OCI-LY1 (cell line): ENCODE measurements around the gene MRPL24.

Experiments
- EZH2 ChIP-seq: fragments of 200-600 bp; sonication (generic), shearing (Covaris generic); IDR thresholded peaks from 2 replicates; pipeline ENCODE4 v1.8.0; 2017; ENCODE audit warnings: borderline replicate concordance, mixed run types, mild to moderate bottlenecking, antibody characterized with exemption, low read length, moderate library complexity, mixed read lengths
- TF ChIP-seq, protein P1 (sequence below): fragments of 200-600 bp; sonication (generic), shearing (Covaris generic); IDR thresholded peaks from 2 replicates; pipeline ENCODE4 v1.5.1; 2017; ENCODE audit warnings: mild to moderate bottlenecking, antibody characterized with exemption, low read length, moderate library complexity, mixed read lengths

- TF ChIP-seq, protein P1, sequence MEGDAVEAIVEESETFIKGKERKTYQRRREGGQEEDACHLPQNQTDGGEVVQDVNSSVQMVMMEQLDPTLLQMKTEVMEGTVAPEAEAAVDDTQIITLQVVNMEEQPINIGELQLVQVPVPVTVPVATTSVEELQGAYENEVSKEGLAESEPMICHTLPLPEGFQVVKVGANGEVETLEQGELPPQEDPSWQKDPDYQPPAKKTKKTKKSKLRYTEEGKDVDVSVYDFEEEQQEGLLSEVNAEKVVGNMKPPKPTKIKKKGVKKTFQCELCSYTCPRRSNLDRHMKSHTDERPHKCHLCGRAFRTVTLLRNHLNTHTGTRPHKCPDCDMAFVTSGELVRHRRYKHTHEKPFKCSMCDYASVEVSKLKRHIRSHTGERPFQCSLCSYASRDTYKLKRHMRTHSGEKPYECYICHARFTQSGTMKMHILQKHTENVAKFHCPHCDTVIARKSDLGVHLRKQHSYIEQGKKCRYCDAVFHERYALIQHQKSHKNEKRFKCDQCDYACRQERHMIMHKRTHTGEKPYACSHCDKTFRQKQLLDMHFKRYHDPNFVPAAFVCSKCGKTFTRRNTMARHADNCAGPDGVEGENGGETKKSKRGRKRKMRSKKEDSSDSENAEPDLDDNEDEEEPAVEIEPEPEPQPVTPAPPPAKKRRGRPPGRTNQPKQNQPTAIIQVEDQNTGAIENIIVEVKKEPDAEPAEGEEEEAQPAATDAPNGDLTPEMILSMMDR: no peak
- no peak for TF ChIP-seq EZH2
Observed at GRCh38 chr1:156789621-156790318, 48.9 kb upstream of the MRPL24 start.
